GM21619 (cell line): ENCODE results near the gene TXNDC11.
A peak's percentile ranks its signal among the peaks of the same experiment; 100 is the strongest.

Experiments used
- ATAC-seq: cut with Tn5 transposase; IDR thresholded peaks from one replicate; pipeline ENCODE4 v1.9.1; 2021; ENCODE audit not compliant: unreplicated experiment

Gene TXNDC11

DNA sequence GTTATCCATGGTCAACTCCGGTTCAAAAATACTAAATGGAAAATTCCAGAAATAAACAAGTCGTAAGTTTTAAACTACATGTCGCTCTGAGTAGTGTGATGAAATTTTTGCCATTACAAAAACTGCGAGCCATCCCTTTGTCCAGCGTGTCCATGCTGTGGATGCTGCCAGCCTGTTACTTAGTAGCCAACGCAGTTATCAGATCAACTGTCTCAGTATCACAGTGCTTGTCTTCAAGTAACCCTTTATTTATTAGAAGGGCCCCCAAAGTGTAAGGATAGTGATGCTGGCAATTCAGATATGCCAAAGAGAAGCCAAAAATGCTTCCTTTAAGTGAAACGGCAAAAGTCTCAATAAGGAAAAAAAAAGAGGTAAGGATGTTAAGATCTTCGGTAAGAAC is 50.5 kb downstream of the TXNDC11 start:
- no peak for ATAC-seq

DNA sequence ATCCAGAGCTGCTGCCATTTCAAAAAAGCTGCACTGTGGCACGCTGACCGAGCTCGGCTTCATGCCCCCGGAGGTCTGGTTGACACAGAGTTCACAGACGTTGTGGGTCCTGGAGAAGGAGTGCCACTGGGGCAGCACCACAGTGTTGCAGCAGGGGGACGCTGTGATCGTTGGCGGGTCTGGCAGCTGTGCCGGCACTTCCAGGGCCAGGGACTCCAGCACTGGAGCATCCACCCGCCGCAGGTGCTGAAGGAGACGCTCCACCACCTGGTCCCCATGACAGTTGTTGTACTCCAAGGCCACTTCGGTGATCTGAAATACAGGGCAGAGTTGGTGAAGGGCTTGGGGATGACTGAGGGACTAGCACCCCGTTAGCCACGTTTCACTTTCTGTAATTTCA is 50.9 kb downstream of the TXNDC11 start:
- ATAC-seq, result no peak

DNA sequence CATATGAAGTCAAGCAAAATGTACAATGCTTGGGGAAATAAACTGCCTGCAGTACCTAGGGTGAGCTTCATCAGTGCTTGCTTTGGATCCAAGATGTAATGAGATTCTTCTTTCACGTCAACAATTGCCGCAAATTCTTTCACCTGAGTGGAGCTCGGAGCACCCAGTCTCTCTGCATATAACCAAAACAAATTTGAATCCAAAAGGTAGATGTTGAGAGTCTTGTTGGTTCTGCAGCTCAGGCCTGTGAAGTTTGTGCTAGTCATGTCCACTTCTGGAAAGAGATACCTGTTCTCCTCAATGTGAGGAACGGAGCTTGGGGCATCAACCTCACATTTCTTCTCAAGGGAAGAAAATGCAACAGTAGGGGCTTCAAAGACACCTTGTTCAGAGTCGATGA is 51.4 kb downstream of the TXNDC11 start:
- no peak for ATAC-seq

DNA sequence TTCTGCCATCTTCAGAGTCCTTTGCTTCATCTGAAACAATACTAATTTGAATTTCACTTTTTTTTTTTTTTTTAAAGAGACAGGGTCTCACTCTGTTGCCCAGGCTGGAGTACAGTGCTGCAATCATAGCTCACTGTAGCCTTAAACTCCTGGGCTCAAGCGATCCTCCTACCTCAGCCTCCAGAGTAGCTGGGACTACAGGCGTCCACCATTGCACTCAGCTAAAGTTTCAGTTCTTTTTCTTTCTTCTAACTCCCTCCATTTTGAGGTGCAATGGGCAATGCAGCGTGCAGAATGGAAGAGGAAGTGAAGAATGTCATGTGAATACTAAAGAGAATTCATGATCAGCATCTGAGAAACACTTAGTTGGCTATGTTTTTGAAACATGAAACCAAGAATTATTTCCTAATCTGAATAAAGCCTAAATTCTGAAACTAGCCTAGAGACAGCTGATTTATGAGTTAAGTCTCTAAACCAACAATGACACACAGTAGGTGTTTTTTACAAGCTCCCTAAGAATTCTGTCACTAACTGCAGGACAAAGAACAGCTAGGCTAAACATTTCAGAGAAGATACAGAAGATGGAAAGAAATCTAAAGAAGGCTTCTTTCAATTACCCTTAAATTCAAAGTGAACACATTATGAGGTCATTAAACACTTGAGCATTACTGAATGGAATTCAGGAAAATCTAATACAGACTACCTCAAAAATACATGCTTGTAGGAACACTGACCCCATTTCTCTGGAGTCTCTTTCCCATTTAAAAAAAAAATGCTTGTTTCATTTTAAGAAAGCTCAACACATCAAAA is 53.4 kb downstream of the TXNDC11 start:
- ATAC-seq, result peak; percentile 91

DNA sequence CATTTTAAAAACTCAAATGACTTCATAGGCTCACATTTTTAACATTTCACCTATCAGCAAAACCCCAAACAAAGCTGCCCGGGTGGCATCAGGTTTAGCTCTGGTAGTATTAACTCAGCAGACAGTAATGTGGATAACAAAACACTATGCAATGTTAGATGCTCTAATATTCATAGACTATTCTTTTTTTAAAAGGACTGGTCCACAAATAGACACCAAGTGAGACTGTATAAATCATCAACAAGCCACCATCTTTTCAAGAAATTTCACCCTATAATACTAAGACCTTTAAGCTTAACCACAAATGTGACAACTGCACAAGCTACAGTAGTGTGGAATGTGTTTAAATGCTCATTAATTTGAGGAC is 54.2 kb downstream of the TXNDC11 start:
- ATAC-seq, result no peak

DNA sequence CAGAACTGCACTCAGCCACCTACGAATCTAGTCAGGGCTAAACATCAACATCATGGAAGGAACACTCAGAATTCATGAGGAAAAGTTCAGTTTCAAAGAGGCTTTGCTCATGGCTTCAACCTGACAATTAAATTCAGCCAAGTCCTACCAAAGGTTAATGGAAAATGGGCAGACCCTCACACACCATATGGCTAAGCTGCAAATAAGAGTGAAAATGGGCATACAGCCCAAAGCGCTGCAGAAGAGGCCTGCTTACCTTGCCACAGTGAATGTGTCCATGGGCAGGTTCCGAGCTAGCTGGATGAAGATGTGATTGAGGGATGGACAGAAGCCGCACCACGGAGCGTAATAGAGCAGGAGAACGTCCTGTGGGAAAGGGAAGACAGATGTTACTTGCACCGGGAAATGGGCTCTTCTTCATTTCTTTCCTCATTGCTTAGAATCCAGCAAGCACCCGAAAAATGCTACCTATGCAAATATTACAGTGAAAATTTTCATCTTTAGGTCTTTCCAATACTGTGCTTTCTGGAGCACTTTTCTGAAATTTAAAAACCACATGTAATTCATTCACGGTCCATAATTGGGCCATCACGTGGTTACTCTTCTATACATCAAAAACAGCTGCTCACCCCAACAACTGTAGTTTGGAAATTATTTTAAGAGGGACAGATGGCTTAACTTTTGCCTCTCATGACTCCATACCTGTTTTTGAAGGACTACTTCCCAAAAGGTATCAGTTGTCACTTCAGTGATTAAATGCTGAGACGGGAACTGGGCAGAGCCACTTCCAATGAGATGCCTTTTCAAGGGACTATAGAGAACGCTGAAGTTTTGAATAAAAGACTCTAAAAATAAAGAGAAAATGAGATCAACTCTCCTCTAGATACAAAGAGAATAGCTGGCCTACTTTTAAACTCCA is 54.8 kb downstream of the TXNDC11 start:
- ATAC-seq, result no peak

DNA sequence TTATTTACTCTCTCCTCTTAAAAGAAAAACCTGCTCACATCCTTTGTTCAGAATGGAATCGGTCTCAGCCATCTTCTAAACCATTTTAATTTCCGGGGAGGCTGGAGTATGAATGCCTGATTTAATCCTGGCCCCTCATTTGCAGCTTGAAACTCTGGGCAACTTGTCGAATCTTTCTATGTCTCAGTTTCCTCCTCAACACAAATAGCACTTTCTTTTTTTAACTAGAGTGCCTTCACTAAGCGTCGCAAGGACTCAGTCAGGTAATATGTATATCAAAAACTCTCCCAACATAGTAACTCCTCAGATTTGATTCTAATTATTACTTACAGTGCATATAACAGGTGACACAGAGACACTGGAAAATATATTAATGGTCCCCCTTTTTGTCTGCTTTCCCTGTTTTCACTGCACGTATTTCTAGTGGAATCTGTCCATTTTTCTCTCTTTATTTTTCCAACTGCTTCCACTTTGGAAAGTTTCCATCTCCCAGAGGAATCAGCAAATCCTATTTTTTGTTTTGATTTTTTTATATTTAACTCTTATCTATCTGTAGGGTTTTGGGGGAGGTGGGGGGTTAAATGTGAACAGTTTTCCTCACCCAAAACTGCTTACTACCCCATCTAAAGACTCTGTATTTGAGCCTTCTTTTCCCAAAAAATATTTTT is 55.8 kb downstream of the TXNDC11 start:
- ATAC-seq, result no peak

DNA sequence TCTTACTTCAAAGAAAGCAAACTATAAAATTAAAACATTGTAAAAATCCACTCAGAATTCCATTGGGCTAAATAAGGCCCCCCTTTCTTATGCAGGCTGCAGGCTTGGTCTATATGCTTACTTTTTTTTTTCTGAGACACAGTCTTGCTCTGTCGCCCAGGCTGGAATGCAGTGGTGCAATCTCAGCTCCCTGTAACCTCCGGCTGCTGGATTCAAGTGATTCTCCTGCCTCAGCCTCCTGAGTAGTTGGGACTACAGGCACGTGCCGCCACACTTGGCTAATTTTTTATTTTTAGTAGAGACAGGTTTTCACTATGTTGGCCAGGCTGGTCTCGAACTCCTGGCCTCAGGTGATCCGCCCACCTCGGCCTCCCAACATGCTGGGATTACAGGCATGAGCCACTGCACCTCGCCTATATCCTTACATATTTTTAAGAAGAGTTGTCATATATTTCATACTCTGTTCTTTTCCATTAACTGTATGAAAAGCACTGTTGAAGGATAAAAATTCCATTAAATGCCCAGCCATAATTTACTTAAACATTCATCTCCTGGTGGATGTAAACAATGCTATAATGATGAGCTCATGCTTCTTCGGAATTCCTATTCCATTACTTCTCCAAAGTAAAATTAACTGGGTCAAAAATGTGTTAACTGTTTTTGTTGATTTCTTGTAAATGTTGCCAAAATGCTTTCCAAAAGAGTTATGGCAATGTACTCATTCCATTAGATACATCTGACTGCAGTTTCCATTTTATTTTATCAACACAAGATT is 56.6 kb downstream of the TXNDC11 start:
- no peak for ATAC-seq

DNA sequence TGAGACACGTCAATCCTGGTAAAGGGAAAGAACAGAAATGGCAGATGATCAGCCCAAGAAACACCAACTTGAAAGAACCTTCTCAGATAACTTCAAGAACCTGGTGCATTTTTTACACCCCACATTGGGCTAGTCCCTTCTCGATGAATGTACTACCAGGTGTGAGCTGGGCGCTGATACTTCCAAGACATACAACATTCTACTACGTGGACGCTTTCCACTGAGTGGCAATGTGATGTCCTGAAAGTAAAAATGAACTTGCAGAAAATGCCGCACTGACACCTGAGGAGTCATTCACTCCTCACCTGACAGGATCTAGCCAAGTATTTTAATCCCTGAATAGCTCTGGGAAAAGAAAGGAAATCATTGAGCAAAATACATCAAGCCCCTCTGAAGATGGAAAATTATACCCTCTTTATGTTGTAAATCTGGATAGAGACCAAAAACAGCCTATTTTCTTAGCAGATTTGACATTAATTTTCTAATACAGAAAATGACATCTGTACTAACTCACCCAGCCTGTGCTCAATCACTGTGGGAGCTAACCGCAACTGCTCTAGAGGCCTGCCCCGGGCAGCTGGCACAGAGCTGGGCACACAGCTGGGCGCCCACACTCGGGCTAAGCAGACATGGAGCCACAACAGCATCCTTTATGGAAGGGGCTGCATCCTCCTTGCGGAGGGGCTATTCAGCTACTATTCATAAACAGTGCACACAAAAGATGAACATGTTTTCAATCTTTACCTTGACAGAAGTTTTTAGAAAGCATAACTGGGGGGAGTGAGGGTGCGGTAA is 58.2 kb downstream of the TXNDC11 start:
- no peak for ATAC-seq

DNA sequence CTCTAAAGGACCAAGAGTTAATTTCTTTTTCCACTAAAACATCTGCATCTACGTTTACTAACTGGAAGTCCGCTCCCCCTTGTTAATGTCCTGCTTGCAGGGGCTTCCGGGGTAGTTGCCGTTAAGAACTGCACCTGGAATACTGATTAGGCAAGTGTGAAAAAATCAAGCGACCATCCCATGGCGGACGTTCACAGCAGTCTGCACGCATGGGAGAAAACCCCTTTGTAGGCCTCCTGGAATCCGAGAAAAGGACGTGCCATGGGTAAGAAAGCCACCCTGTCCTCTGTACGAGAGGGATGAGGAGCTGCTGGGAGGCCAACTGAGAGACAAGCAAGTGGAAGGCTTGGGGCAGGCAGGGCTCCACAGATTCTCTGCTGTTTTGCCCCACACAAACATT is 59.5 kb downstream of the TXNDC11 start:
- no peak for ATAC-seq

DNA sequence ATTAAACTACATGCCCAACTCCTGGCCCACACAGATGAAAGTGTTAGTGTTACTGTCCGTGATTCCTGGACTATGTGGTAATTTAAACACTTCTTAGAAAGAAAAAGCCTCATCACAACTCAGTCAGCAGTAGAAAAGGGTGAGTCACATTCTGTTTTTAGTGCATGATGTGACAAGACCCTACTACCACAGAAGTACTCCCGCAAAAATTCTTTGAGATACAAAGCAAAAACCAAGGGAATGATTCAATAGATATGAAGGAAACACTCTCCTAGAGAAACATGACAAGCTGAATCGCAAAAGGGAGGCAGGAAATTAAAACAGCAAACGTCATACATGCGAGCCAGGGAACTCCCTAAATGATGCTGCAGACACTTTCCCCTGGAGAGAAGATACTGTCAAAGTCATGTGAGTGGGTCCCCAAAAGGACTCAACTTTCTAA is 60.0 kb downstream of the TXNDC11 start:
- peak; percentile 21 for ATAC-seq

DNA sequence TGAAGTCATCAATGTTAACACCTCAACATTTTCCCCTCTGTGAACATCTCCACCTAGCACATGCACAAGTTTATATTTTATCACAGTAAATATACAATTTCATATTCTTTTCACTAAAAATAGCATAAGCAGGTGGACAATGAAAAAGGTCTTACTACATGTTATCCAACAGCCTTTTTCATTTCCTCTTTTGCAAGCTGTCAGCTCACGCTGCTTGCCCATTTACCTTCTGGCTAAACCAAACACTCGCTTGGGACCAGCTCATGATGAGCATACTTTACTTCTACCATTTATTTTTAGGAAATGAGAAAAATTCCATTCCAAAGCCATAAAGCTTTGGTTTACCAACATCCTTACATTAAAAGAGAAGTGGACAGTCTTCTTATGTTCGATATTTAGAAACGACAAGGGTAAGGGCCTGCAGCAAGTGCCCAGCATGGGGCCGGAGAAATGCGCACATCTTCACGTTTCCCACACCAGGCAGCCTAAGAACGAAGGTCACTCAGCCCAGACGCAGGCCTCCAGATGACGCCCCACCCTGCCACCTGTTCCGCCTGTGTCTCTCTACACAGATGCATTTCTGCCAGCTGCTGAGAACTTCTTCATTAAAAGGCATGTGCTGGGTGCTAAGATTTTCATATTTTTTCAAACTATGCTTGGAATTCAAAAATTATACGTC is 60.5 kb downstream of the TXNDC11 start:
- ATAC-seq, result peak; percentile 46

DNA sequence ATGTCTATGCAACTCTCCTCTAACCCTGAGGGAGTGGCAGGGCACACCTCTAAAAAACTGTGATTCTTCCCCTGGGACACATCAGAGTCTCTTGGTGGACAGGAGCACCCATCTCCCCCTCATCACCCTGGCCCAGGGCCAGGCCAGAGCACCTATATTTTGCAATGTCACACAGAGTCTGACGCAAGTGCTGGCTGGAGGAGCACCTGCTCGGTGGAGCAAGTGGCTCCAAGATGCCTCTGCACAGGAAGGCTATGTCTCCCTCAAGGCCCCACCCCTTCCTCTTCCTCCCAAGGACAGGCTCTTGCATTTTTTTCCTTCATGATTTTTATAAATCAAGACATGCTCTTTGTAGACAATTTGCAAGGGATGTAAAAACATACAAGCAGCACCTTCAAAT is 61.1 kb downstream of the TXNDC11 start:
- ATAC-seq, result peak; percentile 22

DNA sequence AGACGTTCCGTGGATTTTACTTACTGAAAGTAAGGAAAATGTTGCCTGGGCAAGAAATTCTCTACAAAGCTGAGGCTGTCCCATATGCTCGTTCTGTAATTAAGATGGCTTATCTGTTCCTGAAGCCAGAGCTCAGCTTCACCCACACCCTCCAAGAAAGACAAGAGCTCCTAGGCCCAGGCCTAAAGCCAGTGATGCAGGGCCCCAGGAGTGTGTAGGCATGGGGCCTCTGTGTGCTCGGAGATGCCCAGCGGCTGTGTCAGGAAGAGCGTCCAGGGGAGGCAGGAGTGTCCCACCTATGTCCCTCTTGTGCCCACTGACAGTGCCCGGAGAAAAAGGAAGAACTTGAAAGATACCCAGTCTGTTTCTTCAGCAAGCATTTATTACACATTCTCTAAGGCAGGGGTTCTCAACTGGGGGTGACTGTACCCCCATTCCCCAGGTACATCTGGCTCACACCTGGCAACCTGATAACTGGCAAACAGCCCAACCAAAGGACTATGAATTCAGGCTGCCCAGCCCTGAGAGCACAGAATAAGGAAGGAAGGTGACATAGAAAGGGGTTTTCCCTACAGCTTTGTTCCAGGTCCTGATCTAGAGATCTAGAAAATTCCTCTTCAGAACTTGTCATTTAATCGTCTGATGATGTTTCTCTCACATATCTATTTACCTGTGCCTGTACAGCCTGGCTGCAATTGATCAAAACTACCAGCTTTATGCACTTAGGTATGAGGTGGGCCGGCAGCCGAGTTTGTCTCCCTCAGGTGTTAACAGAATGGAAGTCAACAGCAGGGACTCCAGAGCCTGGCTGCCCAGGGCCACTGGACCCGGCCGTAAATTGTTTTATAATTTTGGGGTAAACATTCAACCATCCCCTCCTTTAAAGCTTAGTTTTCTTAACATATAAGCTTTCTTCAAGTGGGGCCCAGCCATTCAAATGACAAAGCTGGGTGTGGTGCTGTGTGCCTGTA is 62.4 kb downstream of the TXNDC11 start:
- no peak for ATAC-seq

DNA sequence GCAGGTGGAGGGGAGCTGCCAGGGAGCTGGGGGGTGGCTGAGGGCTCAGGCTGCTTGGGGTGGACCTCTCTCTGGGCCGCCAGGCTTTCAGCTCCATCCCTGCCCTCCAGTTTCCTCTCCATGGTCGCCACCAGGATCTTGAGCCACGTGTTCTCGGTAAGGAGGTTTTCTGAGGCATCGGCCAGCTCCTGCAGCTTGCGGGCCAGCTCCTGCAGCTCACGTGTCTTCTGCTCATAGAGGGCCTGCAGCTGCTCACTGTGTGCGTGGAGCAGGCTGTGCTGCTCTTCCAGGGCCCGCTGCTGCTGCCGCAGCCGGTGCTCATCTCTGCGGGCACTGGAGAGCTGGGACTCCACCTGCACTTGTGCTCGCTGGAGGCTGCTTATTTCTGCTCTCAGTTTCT is 63.4 kb downstream of the TXNDC11 start:
- ATAC-seq, result no peak

DNA sequence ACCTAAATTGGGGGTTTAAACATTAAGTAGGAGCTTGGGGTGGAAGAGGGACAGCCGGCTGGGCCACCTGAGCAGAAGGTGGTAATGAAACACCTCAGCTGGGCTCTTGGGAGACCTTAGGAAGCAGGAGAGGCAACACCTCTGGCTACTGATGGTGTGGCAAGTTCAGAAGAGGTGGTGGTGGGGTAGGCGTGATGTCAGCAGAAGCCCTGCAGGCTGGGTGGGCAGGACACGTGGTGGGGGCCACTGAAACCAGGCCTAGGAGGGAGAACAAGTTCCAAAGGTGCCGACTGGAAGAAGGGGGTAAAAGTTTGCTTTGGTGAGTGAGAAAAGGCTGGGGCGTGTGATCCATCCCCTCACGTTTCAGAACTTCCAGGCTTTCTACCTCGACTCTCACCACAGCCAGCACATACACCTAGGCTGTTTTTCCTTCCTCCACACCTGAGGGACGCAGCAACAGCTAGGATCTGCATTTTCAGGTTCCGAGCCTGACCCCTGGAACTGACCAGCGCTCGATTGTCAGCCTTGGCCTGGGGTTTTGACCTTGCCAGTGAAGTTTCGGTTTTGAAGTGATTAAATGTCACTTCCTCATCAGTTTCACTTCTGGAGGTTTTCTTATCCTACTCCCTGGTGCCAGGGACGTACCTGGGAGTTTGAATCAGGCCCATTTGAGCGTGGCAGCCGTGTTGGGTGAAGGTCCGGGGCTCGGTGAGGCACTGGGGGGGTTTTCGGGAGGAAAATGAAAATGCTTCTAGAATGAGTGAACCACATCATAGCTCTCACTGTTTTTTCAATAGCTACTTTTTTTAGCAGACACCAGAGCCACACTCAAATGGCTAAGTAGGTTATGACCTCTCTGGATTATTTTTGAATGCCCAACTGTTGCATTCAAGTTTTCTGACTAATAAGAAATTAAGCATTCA is 64.4 kb downstream of the TXNDC11 start:
- ATAC-seq, result no peak

DNA sequence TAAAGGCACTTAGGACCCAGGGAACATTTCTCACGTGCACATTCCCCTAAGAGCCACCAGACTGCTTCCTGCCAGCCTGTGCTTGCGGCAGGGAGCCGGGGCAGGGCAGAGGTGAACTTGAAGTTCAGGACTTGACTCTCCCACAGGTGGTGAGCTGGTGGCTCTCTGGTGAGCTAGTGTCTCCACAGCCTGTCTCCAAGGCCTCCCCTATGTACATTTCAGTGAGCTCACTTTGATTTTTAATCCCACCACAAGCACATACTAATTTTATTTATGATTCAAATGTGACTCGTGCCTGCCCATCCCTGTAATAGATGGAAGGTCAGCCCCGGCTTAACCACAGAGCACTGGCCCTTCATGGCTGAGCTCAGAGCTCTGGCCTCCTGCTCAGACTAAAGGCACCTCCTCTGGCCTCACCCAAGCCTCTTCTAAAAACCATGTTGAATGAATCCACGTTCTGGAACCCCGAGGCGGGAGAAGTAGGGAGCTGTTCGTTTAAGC is 65.2 kb downstream of the TXNDC11 start:
- no peak for ATAC-seq
